GM13977 (cell line): ENCODE measurements around the gene IRF2BP2.
"Not testable (repeated sequence)": the region's sequence is repeated elsewhere in the genome, so short reads cannot be mapped to it uniquely, and the experiment has no call there.

ENCODE experiments used
- DNase-seq: peaks from one replicate; pipeline ENCODE4 v3.0.0; 2012; ENCODE audit warnings: low spot score
- CTCF ChIP-seq: IDR thresholded peaks from 2 replicates; pipeline ENCODE4 v1.5.1; 2012; ENCODE audit warnings: mild to moderate bottlenecking, control low read depth; ENCODE audit not compliant: insufficient read depth; ENCODE audit errors: extremely low read depth, missing control alignments
- in situ Hi-C: fragments of 300-500 bp; cut with MboI; formaldehyde crosslinking; loops from one replicate; pipeline ENCODE4 v1.12.0; 2022; ENCODE audit warnings: low sequenced_read_pairs, low pct_unique_long_range_greater_than_20kb, mixed read lengths, inconsistent platforms; ENCODE audit not compliant: unreplicated experiment

Gene IRF2BP2

DNA sequence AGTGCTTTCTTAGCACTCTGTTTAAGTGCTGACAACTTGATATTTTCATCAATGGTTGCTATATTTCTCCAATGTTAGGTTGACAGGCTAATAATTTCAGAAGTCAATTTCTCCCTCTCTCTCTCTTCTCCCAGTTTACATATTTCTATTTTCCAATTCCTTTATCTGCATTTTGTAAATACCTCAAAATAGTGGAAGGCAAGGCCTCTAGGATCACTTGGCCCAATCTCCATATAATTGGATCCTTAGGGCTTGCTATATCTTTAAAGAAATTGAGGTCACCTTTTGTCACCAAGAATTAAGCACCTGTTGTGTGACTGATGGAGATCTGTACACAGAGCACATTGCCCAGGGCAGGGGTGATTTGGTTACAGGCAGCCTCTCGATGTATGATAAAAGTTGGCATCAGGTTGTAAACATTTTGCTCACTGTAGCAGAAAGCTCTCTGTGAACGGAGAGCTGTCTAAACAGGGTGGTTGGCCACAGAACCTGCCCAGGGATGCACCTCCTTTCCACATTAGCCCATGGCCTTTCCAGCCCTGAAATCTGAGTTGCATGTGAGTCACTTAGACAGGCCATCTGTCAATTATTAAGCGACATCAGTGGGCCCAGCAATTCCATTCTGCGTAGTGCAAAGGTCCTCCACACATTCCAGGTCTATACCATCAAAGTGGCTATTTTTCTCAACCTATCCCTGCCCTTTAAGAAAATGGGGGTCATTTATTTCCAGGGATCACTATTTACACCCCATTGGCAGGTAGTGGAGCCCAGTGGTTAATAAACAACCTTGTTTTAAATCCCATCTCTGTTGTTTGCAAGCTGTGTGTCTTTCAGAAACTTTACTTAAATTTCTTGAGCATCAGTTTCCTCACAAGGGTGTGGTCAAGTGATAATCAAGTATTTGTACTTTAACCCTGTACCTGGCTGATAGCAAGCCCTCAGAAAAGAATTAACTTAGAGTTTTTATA lies 29.1 kb upstream of the IRF2BP2 start:
- in situ Hi-C loops = no loop called here
- no peak for DNase-seq
- TF ChIP-seq CTCF = no peak

DNA sequence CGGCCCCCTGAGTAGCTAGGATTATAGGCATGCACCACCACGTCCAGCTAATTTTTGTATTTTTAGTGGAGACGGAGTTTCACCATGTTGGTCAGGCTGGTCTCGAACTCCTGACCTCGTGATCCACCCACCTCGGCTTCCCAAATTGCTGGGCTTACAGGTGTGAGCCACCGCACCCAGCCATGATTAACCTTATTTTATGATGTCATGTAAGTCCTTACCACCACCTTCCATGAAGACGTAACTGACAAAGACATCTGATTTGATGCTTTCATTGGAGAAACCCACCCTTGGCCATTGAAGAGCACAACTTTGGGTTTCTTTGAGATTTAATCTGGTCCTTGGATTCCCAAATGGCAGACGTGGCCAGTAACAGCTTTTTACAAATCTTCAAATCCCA lies 24.9 kb upstream of the IRF2BP2 start:
- in situ Hi-C loops, DNase-seq: not testable (repeated sequence)

GRCh38 chr1:234634387-234634786 lies 24.4 kb upstream of the IRF2BP2 start:
- DNase-seq = no peak
- TF ChIP-seq CTCF = no peak
- in situ Hi-C loops = no loop called here

GRCh38 chr1:234633246-234634003 lies 23.4 kb upstream of the IRF2BP2 start:
- no peak for DNase-seq
- no peak for TF ChIP-seq CTCF
- in situ Hi-C loops = no loop called here

- DNase-seq = no peak
- no peak for TF ChIP-seq CTCF
- in situ Hi-C loops = no loop called here
Observed at GRCh38 chr1:234632225-234632624, 22.2 kb upstream of the IRF2BP2 start.

GRCh38 chr1:234631721-234632125 lies 21.7 kb upstream of the IRF2BP2 start:
- no peak for TF ChIP-seq CTCF
- DNase-seq = no peak
- in situ Hi-C loops = no loop called here

- no peak for DNase-seq
- no peak for TF ChIP-seq CTCF
- in situ Hi-C loops = no loop called here
Observed at GRCh38 chr1:234629026-234629425, 19.0 kb upstream of the IRF2BP2 start.
